HEK293T (cell line): ENCODE measurements around the gene AZI2.

ENCODE experiments used
- CTCF ChIA-PET: fragments of 350-600 bp; formaldehyde crosslinking; extraction: SDS; loops from one replicate; lab custom pipeline; 2021; ENCODE audit warnings: antibody characterized with exemption, inconsistent platforms; lab: Yijun Ruan, JAX
- POLR2A ChIA-PET: fragments of 350-600 bp; formaldehyde crosslinking; extraction: SDS; loops from one replicate; lab custom pipeline; 2020; ENCODE audit warnings: antibody characterized with exemption, inconsistent platforms; lab: Yijun Ruan, JAX
- DNase-seq: peaks from one replicate; pipeline ENCODE4 v3.0.0; 2012; ENCODE audit warnings: mixed read lengths; ENCODE audit errors: extremely low spot score
- ARNT ChIP-seq: fragments of 450-650 bp; IDR thresholded peaks from 2 replicates; pipeline ENCODE4 v1.6.1; 2017; ENCODE audit warnings: mild to moderate bottlenecking
- BHLHE40 ChIP-seq: fragments of 450-650 bp; IDR thresholded peaks from 2 replicates; pipeline ENCODE4 v1.6.1; 2016; ENCODE audit warnings: mild to moderate bottlenecking, moderate library complexity, borderline replicate concordance
- CTBP1 ChIP-seq: fragments of 450-650 bp; IDR thresholded peaks from 2 replicates; pipeline ENCODE4 v1.6.1; 2016; ENCODE audit warnings: borderline replicate concordance
- ELF4 ChIP-seq: fragments of 450-650 bp; IDR thresholded peaks from 2 replicates; pipeline ENCODE4 v1.6.1; 2017; ENCODE audit warnings: antibody characterized with exemption
- FOXA1 ChIP-seq: fragments of 450-650 bp; IDR thresholded peaks from 2 replicates; pipeline ENCODE4 v1.6.1; 2016; ENCODE audit warnings: mild to moderate bottlenecking
- FOXK2 ChIP-seq: fragments of 450-650 bp; IDR thresholded peaks from 2 replicates; pipeline ENCODE4 v1.6.1; 2016; ENCODE audit warnings: mild to moderate bottlenecking
- FOXM1 ChIP-seq: fragments of 450-650 bp; IDR thresholded peaks from 2 replicates; pipeline ENCODE4 v1.6.1; 2017; ENCODE audit warnings: mild to moderate bottlenecking, borderline replicate concordance
- HDGF ChIP-seq: fragments of 450-650 bp; IDR thresholded peaks from 2 replicates; pipeline ENCODE4 v1.6.1; 2017; ENCODE audit warnings: antibody characterized with exemption, borderline replicate concordance
- L3MBTL2 ChIP-seq: fragments of 450-650 bp; conservative IDR thresholded peaks from 2 replicates; pipeline ENCODE4 v1.6.1; 2016; ENCODE audit warnings: mild to moderate bottlenecking
- LEF1 ChIP-seq: fragments of 450-650 bp; IDR thresholded peaks from 2 replicates; pipeline ENCODE4 v1.6.1; 2017; ENCODE audit warnings: mild to moderate bottlenecking, borderline replicate concordance
- NFRKB ChIP-seq: fragments of 450-650 bp; IDR thresholded peaks from 2 replicates; pipeline ENCODE4 v1.6.1; 2016; ENCODE audit warnings: mild to moderate bottlenecking, moderate library complexity
- SP1 ChIP-seq: fragments of 450-650 bp; IDR thresholded peaks from 2 replicates; pipeline ENCODE4 v1.6.1; 2017
- SUZ12 ChIP-seq: fragments of 450-650 bp; IDR thresholded peaks from 2 replicates; pipeline ENCODE4 v1.6.1; 2016; ENCODE audit warnings: mild to moderate bottlenecking
- TARDBP ChIP-seq: fragments of 450-650 bp; IDR thresholded peaks from 2 replicates; pipeline ENCODE4 v1.6.1; 2016
- ZNF384 ChIP-seq: fragments of 450-650 bp; IDR thresholded peaks from 2 replicates; pipeline ENCODE4 v1.6.1; 2016
- TF ChIP-seq, protein P1 (sequence below): fragments of 450-650 bp; IDR thresholded peaks from 2 replicates; pipeline ENCODE4 v1.6.1; 2016

AZI2 gene

DNA sequence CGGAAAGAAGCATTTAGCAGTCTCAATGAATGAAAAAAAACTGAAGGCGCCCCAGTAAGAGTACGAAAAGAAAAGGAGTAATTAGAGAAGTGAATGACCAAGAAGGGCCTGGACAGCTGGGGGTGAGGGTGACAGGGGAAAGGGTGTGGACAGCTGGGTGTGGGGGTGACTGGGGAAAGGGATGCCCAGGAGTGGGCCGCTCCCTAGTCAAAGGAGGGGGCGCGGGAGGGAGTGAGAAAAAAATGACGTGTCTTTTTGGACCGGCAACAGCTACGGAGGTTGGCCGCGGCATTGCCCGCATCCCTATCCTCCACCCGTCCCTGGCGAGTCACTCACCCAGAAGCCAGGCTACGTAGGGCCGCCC lies 377 bp downstream of the AZI2 start:
- TF ChIP-seq HDGF = no peak
- TF ChIP-seq, protein P1, sequence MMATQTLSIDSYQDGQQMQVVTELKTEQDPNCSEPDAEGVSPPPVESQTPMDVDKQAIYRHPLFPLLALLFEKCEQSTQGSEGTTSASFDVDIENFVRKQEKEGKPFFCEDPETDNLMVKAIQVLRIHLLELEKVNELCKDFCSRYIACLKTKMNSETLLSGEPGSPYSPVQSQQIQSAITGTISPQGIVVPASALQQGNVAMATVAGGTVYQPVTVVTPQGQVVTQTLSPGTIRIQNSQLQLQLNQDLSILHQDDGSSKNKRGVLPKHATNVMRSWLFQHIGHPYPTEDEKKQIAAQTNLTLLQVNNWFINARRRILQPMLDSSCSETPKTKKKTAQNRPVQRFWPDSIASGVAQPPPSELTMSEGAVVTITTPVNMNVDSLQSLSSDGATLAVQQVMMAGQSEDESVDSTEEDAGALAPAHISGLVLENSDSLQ = peak; percentile 57
- no peak for TF ChIP-seq ELF4
- DNase-seq = no peak
- CTCF ChIA-PET = interaction anchor here (0.7 kb wide), 1 partner anchor 20 kb away, joined by 4 read pairs; no protein-coding TSS in a partner anchor
- POLR2A ChIA-PET = interaction anchor here (0.9 to 1.6 kb wide), 7 partner anchors 9 to 636 kb away, joined by 3 to 7 read pairs (median 4); partner anchors contain the start of gene CMC1

DNA sequence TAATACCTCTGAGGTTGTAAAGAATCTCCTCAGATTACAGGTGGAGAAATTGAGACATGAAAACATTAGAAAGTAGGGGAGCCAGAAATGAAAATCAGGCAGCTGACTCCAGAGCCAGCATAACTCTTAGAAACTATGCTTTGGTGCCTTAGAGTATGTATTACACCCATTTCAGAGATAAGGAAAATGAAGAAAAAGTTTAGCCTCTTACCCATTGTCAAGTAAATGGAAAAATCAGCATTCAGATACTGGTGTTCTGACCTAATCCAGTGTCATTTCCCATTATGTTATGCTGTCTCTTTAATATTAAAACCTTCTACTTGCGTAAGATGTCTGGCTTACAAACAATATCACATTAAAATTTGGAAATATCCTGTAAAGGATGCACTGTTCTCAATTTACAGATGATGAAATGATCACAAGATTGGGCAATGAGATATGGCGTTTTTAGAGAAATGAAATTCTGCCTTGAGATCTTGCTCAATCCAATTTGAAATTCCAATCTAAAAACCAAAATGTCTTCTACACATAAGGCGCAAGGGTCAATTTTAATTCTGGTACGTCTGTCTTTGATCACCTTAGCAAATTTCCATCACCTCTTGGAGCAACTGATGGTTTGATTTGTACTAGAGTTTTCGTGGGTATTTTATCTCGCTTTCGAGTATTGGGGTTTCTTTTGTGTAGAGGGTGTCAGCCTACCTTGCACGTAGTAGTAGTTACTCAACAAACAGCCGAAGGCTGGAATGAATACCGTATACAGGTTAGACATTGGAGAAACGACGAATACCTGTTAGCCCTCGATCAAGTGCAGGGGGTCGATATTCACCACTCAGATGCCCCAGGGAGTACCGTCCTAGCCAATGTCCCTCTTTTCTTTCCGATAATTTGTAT lies 1.0 kb downstream of the AZI2 start:
- DNase-seq = no peak
- TF ChIP-seq BHLHE40 (no peak), NFRKB (no peak), FOXA1 (no peak), SUZ12 (no peak), ARNT (no peak), CTBP1 (no peak), ELF4 (no peak), HDGF (no peak), FOXM1 (no peak), FOXK2 (no peak), LEF1 (no peak), SP1 (no peak), TARDBP (no peak), ZNF384 (no peak)
- TF ChIP-seq, protein P1 = no peak
- CTCF ChIA-PET = no interaction called here
- POLR2A ChIA-PET = interaction anchor here (1.4 to 1.6 kb wide), 2 partner anchors 11 to 15 kb away, joined by 3 to 5 read pairs; no protein-coding TSS in a partner anchor

DNA sequence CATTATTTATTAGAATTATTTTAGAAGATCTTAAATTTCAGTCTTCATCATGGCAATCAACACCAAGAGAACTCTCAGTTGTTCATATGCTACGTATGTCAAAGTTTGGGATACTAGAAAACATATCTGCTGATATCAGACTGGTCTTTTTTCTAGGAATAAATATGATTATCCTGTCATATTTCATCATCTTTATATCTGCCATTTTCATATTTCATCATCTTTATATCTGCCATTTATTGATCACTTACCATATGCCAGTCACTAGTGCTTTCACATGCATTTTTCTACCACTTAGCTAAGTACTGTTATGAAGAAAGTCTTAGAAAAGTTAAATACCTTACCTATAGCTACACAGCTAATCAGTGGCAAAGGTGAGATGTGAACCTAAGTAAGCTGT lies 2.9 kb downstream of the AZI2 start:
- no peak for DNase-seq
- POLR2A ChIA-PET = no interaction called here
- TF ChIP-seq SP1 = no peak
- TF ChIP-seq FOXM1 = no peak
- TF ChIP-seq NFRKB = no peak
- TF ChIP-seq TARDBP = no peak
- no peak for TF ChIP-seq ZNF384
- no peak for TF ChIP-seq CTBP1
- no peak for TF ChIP-seq FOXK2
- CTCF ChIA-PET = no interaction called here

DNA sequence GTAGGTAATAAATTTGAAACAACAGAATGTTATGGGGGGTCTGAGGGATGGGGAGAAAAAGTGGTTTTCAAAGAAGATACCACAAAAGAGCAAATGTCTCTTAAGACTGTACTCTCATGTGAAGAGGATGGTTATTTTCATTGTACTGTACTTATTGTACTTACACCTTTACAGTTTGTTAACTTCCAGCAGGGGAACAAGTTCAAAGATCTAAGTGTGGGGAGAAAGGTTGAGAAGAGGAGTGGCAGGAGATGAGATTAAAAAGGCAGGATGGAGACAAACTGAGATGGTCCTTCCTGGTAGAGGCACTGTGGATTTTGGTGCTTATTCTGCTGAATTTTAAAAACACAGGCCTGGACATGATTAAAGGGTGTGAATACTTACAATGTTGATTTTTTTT lies 5.5 kb downstream of the AZI2 start:
- DNase-seq = no peak
- ChIA-PET CTCF (no interaction called here), POLR2A (no interaction called here)
- no peak for TF ChIP-seq ARNT
- TF ChIP-seq SP1 = no peak
- no peak for TF ChIP-seq CTBP1
- no peak for TF ChIP-seq SUZ12
- TF ChIP-seq, protein P1 = no peak
- no peak for TF ChIP-seq BHLHE40
- no peak for TF ChIP-seq ZNF384
- TF ChIP-seq HDGF = no peak
- TF ChIP-seq L3MBTL2 = no peak
- no peak for TF ChIP-seq LEF1

DNA sequence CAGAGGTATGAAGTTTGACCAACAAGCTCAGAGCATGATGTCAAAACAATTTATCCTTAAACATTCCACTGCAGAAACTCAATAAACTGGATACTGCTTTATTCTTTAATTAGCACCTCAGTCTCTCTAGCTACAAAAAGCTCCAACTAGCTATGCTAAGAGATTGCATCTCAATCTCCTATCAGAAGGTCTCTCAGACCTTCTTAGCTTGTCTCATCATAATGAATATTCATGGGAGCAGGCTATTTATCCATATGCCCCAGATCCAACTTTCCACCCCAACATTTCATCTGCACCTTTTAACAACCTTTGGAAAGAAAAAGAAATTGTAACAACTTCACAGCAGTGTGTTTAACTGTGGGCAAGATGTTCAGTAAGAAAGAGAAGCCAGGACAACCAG lies 11.4 kb downstream of the AZI2 start:
- ChIA-PET POLR2A (interaction anchor here (1.3 kb wide), 1 partner anchor 11 kb away, joined by 5 read pairs; the partner anchor contains the start of genes AZI2 and ZCWPW2), CTCF (no interaction called here)
- TF ChIP-seq NFRKB (no peak), FOXM1 (no peak), L3MBTL2 (no peak), FOXK2 (no peak), TARDBP (no peak), ARNT (no peak)
- TF ChIP-seq, protein P1 = no peak
- DNase-seq = no peak

DNA sequence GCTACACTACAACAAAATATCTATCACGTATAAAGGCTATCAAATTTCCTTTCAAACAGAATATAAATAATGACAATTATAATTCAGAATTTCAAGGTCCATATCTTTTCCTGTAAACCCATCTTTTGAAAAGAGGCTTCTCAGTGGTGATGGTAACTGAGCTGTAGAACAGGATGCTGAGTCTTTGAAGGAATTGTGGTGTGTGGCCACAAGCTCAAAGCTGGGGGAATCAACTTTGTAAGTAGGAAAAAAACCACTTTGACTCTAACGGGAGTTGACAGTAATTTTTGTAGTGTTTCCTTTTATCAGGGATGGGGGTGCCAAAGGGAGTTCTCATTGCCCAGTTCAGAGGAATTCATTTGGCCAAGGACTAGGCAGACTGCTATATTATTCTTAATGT lies 13.4 kb downstream of the AZI2 start:
- ChIA-PET POLR2A (interaction anchor here (1.5 kb wide), 1 partner anchor 14 kb away, joined by 4 read pairs; the partner anchor contains the start of genes AZI2 and ZCWPW2), CTCF (interaction anchor here (0.8 to 1.7 kb wide), 3 partner anchors 14 to 623 kb away, joined by 4 to 6 read pairs (median 4); no protein-coding TSS in a partner anchor)
- TF ChIP-seq LEF1 (no peak), FOXK2 (no peak)
- no peak for DNase-seq
